ENCODE results near the gene BPHL.

GRCh38 chr6:3195420-3195694, 76.8 kb downstream of the BPHL start:
- TF ChIP-seq, protein P1, sequence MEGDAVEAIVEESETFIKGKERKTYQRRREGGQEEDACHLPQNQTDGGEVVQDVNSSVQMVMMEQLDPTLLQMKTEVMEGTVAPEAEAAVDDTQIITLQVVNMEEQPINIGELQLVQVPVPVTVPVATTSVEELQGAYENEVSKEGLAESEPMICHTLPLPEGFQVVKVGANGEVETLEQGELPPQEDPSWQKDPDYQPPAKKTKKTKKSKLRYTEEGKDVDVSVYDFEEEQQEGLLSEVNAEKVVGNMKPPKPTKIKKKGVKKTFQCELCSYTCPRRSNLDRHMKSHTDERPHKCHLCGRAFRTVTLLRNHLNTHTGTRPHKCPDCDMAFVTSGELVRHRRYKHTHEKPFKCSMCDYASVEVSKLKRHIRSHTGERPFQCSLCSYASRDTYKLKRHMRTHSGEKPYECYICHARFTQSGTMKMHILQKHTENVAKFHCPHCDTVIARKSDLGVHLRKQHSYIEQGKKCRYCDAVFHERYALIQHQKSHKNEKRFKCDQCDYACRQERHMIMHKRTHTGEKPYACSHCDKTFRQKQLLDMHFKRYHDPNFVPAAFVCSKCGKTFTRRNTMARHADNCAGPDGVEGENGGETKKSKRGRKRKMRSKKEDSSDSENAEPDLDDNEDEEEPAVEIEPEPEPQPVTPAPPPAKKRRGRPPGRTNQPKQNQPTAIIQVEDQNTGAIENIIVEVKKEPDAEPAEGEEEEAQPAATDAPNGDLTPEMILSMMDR (IDR thresholded peaks at IDR 0.05 in 2 of 3, conservative IDR thresholded peaks at IDR 0.05 in 1 of 3; ENCODE audit: borderline replicate concordance in 1 of 3, insufficient read depth in 1 of 3, low read depth in 2 of 3, low read length in 2 of 3): no peak
- TF ChIP-seq YY1 (IDR thresholded peaks at IDR 0.05; ENCODE audit: extremely low read depth, insufficient replicate concordance, low read depth, low read length) (no peak), EZH2phosphoT487 (IDR thresholded peaks at IDR 0.05; ENCODE audit: borderline replicate concordance) (no peak)

Measured in HCT116 (cell line).